NCI-H510A treated with DMSO at 0.1 percent for 48 hours (cell line): Measurements from ENCODE around the gene PTRH1.

Source experiments
- DNase-seq: peaks from one replicate; lab custom pipeline; 2025; lab: John Stamatoyannopoulos, UW

The PTRH1 gene

GRCh38 chr9:127720031-127720864 lies 4.8 kb upstream of the PTRH1 start:
- DNase-seq, result no peak

- DNase-seq, result no peak
These were observed 2.3 kb upstream of the PTRH1 start for GRCh38 chr9:127717766-127718165.

- DNase-seq, result no peak
These were observed 949 bp upstream of the PTRH1 start for GRCh38 chr9:127716412-127716811.

- no peak for DNase-seq
These were observed 453 bp downstream of the PTRH1 start for GRCh38 chr9:127714951-127715469.

- DNase-seq, result no peak
These were observed 1.3 kb downstream of the PTRH1 start for GRCh38 chr9:127714020-127714750.

- no peak for DNase-seq
These were observed 2.6 kb downstream of the PTRH1 start for GRCh38 chr9:127712867-127713266.

- DNase-seq, result no peak
These were observed 3.1 kb downstream of the PTRH1 start for GRCh38 chr9:127712371-127712770.

GRCh38 chr9:127711831-127712274 lies 3.6 kb downstream of the PTRH1 start:
- peak; percentile 95 for DNase-seq

GRCh38 chr9:127711226-127711701 lies 4.2 kb downstream of the PTRH1 start:
- no peak for DNase-seq

- peak; percentile 33 for DNase-seq
These were observed 5.2 kb downstream of the PTRH1 start for GRCh38 chr9:127710204-127710783.

- DNase-seq, result no peak
These were observed 6.4 kb downstream of the PTRH1 start for GRCh38 chr9:127708952-127709587.

GRCh38 chr9:127707766-127708165 lies 7.7 kb downstream of the PTRH1 start:
- no peak for DNase-seq

- peak; percentile 66 for DNase-seq
These were observed 8.6 kb downstream of the PTRH1 start, which contains the start of gene CFAP157 for GRCh38 chr9:127706836-127707241. CFAP157 (plus strand) TSS chr9:127706988; CDS start chr9:127707032, 44 bp downstream.

GRCh38 chr9:127705577-127706379 lies 9.7 kb downstream of the PTRH1 start:
- no peak for DNase-seq

GRCh38 chr9:127703289-127703946 lies 12.0 kb downstream of the PTRH1 start:
- no peak for DNase-seq

GRCh38 chr9:127700594-127701255 lies 14.7 kb downstream of the PTRH1 start:
- DNase-seq, result peak; percentile 77

- DNase-seq, result no peak
These were observed 15.3 kb downstream of the PTRH1 start for GRCh38 chr9:127700140-127700539.

GRCh38 chr9:127698985-127699670 lies 16.3 kb downstream of the PTRH1 start:
- peak; percentile 75 for DNase-seq

- no peak for DNase-seq
These were observed 17.1 kb downstream of the PTRH1 start for GRCh38 chr9:127698386-127698785.
